H1 (cell line): ENCODE data around the gene FAM98C. TPM values are rescaled to one million over a fixed set of nuclear protein-coding genes. Genes with fewer than 3 reads are reported as not detected.

Source experiments
- CTCF ChIA-PET: fragments of 300-600 bp; sonication (Branson Sonifier 250); formaldehyde crosslinking; loops from one replicate; lab custom pipeline; 2021; ENCODE audit not compliant: partially characterized antibody; lab: Charles Lee
- POLR2A ChIA-PET: fragments of 300-600 bp; sonication (Branson Sonifier 250); formaldehyde crosslinking; loops from one replicate; lab custom pipeline; 2021; ENCODE audit warnings: inconsistent platforms; ENCODE audit not compliant: partially characterized antibody; lab: Charles Lee
- DNase-seq, 2 experiments: peaks; one replicate each; pipeline versions ENCODE4 v3.0.0 to v3.0.0-alpha.2; 2010 to 2022; ENCODE audit warnings: low spot score in 2 of 2, low read depth in 1 of 2, mixed read lengths in 1 of 2
- FAIRE-seq: peaks from 2 replicates; lab custom pipeline; 2011; peaks lifted over from hg19 to GRCh38; lab: Jason Lieb, UNC
- H2AFZ ChIP-seq: 2 replicates; pipeline ENCODE4 v1.8.1; 2012; ENCODE audit warnings: low read length, inconsistent platforms
- H2AK5ac ChIP-seq: 2 replicates; pipeline ENCODE4 v1.6.1; 2013; ENCODE audit warnings: low read depth, low read length
- H2BK120ac ChIP-seq: replicated peaks from 2 replicates; pipeline ENCODE3; 2013; ENCODE audit warnings: low read depth, low read length, inconsistent platforms
- H2BK12ac ChIP-seq: 2 replicates; pipeline ENCODE4 v1.6.1; 2013; ENCODE audit warnings: low read depth, low read length
- H2BK15ac ChIP-seq: 2 replicates; pipeline ENCODE4 v1.6.1; 2013; ENCODE audit warnings: low read length
- H2BK20ac ChIP-seq: 2 replicates; pipeline ENCODE4 v1.6.1; 2013; ENCODE audit warnings: low read length
- H2BK5ac ChIP-seq: 2 replicates; pipeline ENCODE4 v1.6.1; 2013; ENCODE audit warnings: low read depth, low read length
- H3K14ac ChIP-seq: 2 replicates; pipeline ENCODE4 v1.6.1; 2013; ENCODE audit warnings: inconsistent platforms; ENCODE audit not compliant: insufficient read length
- H3K18ac ChIP-seq: 2 replicates; pipeline ENCODE4 v1.6.1; 2013; ENCODE audit warnings: low read length; ENCODE audit errors: extremely low read depth
- H3K23ac ChIP-seq: 2 replicates; pipeline ENCODE4 v1.6.1; 2013; ENCODE audit warnings: inconsistent platforms; ENCODE audit not compliant: insufficient read length
- H3K23me2 ChIP-seq: 2 replicates; pipeline ENCODE4 v1.6.1; 2013; ENCODE audit warnings: low read depth, low read length
- H3K27ac ChIP-seq: 2 replicates; pipeline ENCODE4 v1.6.1; 2011; ENCODE audit warnings: low read depth, low read length, inconsistent platforms
- H3K27me3 ChIP-seq, 4 experiments: replicated peaks in 1 of 4; 1 replicate in 1 of 4; 2 replicates in 3 of 4; pipeline versions ENCODE4 v1.6.1 to v1.8.1; 2011 to 2013; ENCODE audit warnings: low read length in 3 of 4, mild to moderate bottlenecking in 3 of 4, inconsistent platforms in 2 of 4, mixed read lengths in 2 of 4, moderate library complexity in 1 of 4; ENCODE audit not compliant: control insufficient read depth in 3 of 4, insufficient read depth in 3 of 4; ENCODE audit errors: extremely low read depth in 1 of 4
- H3K36me3 ChIP-seq, 4 experiments: 2 replicates each; pipeline versions ENCODE4 v1.6.1 to v1.8.1; 2011 to 2013; ENCODE audit warnings: mild to moderate bottlenecking in 4 of 4, low read length in 3 of 4, moderate library complexity in 2 of 4, control low read depth in 1 of 4, inconsistent platforms in 1 of 4; ENCODE audit not compliant: insufficient read depth in 4 of 4, control insufficient read depth in 2 of 4
- H3K4ac ChIP-seq: replicated peaks from 2 replicates; pipeline ENCODE3; 2013; ENCODE audit warnings: low read length, low read depth, mixed read lengths, inconsistent platforms; ENCODE audit not compliant: insufficient read length
- H3K4me1 ChIP-seq, 4 experiments: replicated peaks in 1 of 4; 1 replicate in 1 of 4; 2 replicates in 3 of 4; pipeline versions ENCODE4 v1.6.1 to v1.8.1; 2011 to 2013; ENCODE audit warnings: low read length in 3 of 4, inconsistent platforms in 2 of 4, mixed read lengths in 1 of 4; ENCODE audit not compliant: insufficient read depth in 4 of 4, control insufficient read depth in 3 of 4
- H3K4me2 ChIP-seq, 2 experiments: 2 replicates each; pipeline versions ENCODE4 v1.6.1 to v1.8.1; 2011 to 2013; ENCODE audit warnings: low read depth in 2 of 2, low read length in 2 of 2, control low read depth in 1 of 2, inconsistent platforms in 1 of 2, mild to moderate bottlenecking in 1 of 2; ENCODE audit not compliant: insufficient read depth in 1 of 2
- H3K4me3 ChIP-seq, 4 experiments: fragments of 200-600, 300-600 bp in 1 of 4; sonication (generic), shearing (Covaris generic), sonication (Bioruptor Twin) in 1 of 4; 2 replicates each; pipeline versions ENCODE4 v1.5.1 to v1.8.1; 2011 to 2016; ENCODE audit warnings: low read length in 4 of 4, low read depth in 3 of 4, control low read depth in 2 of 4, inconsistent platforms in 2 of 4, mild to moderate bottlenecking in 2 of 4, mixed read lengths in 1 of 4, moderate library complexity in 1 of 4; ENCODE audit not compliant: insufficient read depth in 2 of 4; ENCODE audit errors: extremely low read depth in 1 of 4
- H3K56ac ChIP-seq: replicated peaks from 2 replicates; pipeline ENCODE3; 2013; ENCODE audit warnings: low read depth, mild to moderate bottlenecking, mixed read lengths, low read length, inconsistent platforms; ENCODE audit not compliant: insufficient read length
- H3K79me1 ChIP-seq: 2 replicates; pipeline ENCODE4 v1.6.1; 2013; ENCODE audit warnings: low read depth, low read length, control low read depth
- H3K79me2 ChIP-seq, 2 experiments: 2 replicates each; pipeline versions ENCODE4 v1.6.1 to v1.8.1; 2012 to 2013; ENCODE audit warnings: low read length in 2 of 2, mild to moderate bottlenecking in 2 of 2, inconsistent platforms in 1 of 2; ENCODE audit not compliant: insufficient read depth in 2 of 2, control insufficient read depth in 1 of 2
- H3K9ac ChIP-seq, 4 experiments: replicated peaks in 1 of 4; 1 replicate in 1 of 4; 2 replicates in 3 of 4; pipeline versions ENCODE4 v1.6.1 to v1.8.1; 2011 to 2013; ENCODE audit warnings: low read depth in 3 of 4, low read length in 3 of 4, control low read depth in 2 of 4, mild to moderate bottlenecking in 2 of 4, moderate library complexity in 2 of 4, inconsistent platforms in 1 of 4; ENCODE audit errors: extremely low read depth in 1 of 4
- H3K9me3 ChIP-seq, 2 experiments: 2 replicates each; pipeline versions ENCODE4 v1.6.1 to v1.8.1; 2012 to 2013; ENCODE audit warnings: mild to moderate bottlenecking in 2 of 2, moderate library complexity in 2 of 2, control low read depth in 1 of 2, inconsistent platforms in 1 of 2, low read depth in 1 of 2, low read length in 1 of 2, mixed read lengths in 1 of 2; ENCODE audit not compliant: insufficient read depth in 2 of 2
- H4K20me1 ChIP-seq, 2 experiments: replicated peaks in 1 of 2; 2 replicates each; pipeline versions ENCODE3 to v1.8.1; 2011 to 2013; ENCODE audit warnings: inconsistent platforms in 2 of 2, low read length in 2 of 2, mild to moderate bottlenecking in 1 of 2; ENCODE audit not compliant: insufficient read depth in 2 of 2, control insufficient read depth in 1 of 2
- H4K5ac ChIP-seq: 2 replicates; pipeline ENCODE4 v1.6.1; 2013; ENCODE audit warnings: low read length, low read depth, mixed read lengths, inconsistent platforms; ENCODE audit not compliant: insufficient read length
- H4K8ac ChIP-seq: 2 replicates; pipeline ENCODE4 v1.8.0; 2013; ENCODE audit warnings: mild to moderate bottlenecking, moderate library complexity, low read length, inconsistent platforms; ENCODE audit not compliant: insufficient read depth; ENCODE audit errors: extremely low read depth
- H4K91ac ChIP-seq: replicated peaks from 2 replicates; pipeline ENCODE3; 2013; ENCODE audit warnings: low read length, mixed read lengths, inconsistent platforms; ENCODE audit not compliant: insufficient read length
- BACH1 ChIP-seq: IDR thresholded peaks from 2 replicates; pipeline ENCODE4 v1.6.1; 2012; ENCODE audit warnings: low read length, improper control_type of control experiment
- CHD2 ChIP-seq: IDR thresholded peaks from 2 replicates; pipeline ENCODE4 v1.6.1; 2012; ENCODE audit warnings: low read length, improper control_type of control experiment
- CTBP2 ChIP-seq: IDR thresholded peaks from 2 replicates; pipeline ENCODE4 v1.7.0; 2011; ENCODE audit warnings: borderline replicate concordance, mild to moderate bottlenecking, moderate library complexity, mixed read lengths, low read length; ENCODE audit not compliant: insufficient read depth, insufficient read length
- EP300 ChIP-seq, 2 experiments: IDR thresholded peaks; 1 replicate in 1 of 2; 2 replicates in 1 of 2; pipeline ENCODE4 v1.6.1; 2011 to 2012; ENCODE audit warnings: low read depth in 2 of 2, low read length in 2 of 2, mild to moderate bottlenecking in 2 of 2, borderline replicate concordance in 1 of 2, inconsistent platforms in 1 of 2, moderate library complexity in 1 of 2
- KDM1A ChIP-seq: fragments of 200-600, 300-600 bp; sonication (generic); IDR thresholded peaks from 2 replicates; pipeline ENCODE4 v1.7.1; 2016; ENCODE audit warnings: mild to moderate bottlenecking, low read length, borderline replicate concordance
- TAF7 ChIP-seq: optimal IDR thresholded peaks from 2 replicates; pipeline ENCODE3; 2011; ENCODE audit warnings: low read depth, mild to moderate bottlenecking, inconsistent platforms, low read length, moderate library complexity, borderline replicate concordance
- TEAD4 ChIP-seq: IDR thresholded peaks from 2 replicates; pipeline ENCODE4 v1.6.1; 2012; ENCODE audit warnings: low read depth, low read length, inconsistent platforms, mixed read lengths
- WGBS, 2 experiments: shearing (Covaris generic) in 1 of 2; methylation state at CpG; one replicate each; pipeline versions ENCODE4 v1.1.6 to v1.1.7; 2013 to 2015; ENCODE audit warnings: low lambda C conversion rate in 2 of 2, mixed read lengths in 2 of 2, inconsistent platforms in 1 of 2, low coverage in 1 of 2, missing lambda C conversion rate in 1 of 2; ENCODE audit not compliant: insufficient replicate concordance in 2 of 2, insufficient coverage in 1 of 2, insufficient read length in 1 of 2; ENCODE audit errors: extremely low coverage in 1 of 2, missing lambda C conversion rate in 1 of 2; 5-methylcytosine and 5-hydroxymethylcytosine counted together
- polyA plus RNA-seq, 7 experiments: library from polyadenylated mRNA; depleted of rRNA in 3 of 7; stranded (reverse) in 5 of 7; unstranded in 2 of 7; fragments of >200 nt in 5 of 7; fragments of 200-250 nt in 2 of 7; gene quantifications; 1 replicate in 5 of 7; 2 replicates in 1 of 7; 4 replicates in 1 of 7; pipeline versions ENCODE4 v1.2.1 to v1.2.3, GENCODE V29; 2011 to 2013; ENCODE audit warnings: missing spikeins in 2 of 7, mixed read lengths in 2 of 7
- total RNA-seq: library from RNA; stranded (reverse); fragmentation: NEBNext Ultra II Directional; extraction: Animal tissue kit (Norgen Biotek cat#: 25700); gene quantifications from 2 replicates; pipeline ENCODE4 v1.2.1, GENCODE V29; 2021
- TF ChIP-seq, protein P1 (sequence below): IDR thresholded peaks from 2 replicates; pipeline ENCODE4 v1.6.1; 2012; ENCODE audit warnings: inconsistent platforms

The FAM98C gene
- total and polyA plus RNA-seq, 2 of the 8 experiments (the other 6 are each of a cell fraction or from before 2014, with no cell fraction given) = 6.1 to 9.4 TPM

DNA sequence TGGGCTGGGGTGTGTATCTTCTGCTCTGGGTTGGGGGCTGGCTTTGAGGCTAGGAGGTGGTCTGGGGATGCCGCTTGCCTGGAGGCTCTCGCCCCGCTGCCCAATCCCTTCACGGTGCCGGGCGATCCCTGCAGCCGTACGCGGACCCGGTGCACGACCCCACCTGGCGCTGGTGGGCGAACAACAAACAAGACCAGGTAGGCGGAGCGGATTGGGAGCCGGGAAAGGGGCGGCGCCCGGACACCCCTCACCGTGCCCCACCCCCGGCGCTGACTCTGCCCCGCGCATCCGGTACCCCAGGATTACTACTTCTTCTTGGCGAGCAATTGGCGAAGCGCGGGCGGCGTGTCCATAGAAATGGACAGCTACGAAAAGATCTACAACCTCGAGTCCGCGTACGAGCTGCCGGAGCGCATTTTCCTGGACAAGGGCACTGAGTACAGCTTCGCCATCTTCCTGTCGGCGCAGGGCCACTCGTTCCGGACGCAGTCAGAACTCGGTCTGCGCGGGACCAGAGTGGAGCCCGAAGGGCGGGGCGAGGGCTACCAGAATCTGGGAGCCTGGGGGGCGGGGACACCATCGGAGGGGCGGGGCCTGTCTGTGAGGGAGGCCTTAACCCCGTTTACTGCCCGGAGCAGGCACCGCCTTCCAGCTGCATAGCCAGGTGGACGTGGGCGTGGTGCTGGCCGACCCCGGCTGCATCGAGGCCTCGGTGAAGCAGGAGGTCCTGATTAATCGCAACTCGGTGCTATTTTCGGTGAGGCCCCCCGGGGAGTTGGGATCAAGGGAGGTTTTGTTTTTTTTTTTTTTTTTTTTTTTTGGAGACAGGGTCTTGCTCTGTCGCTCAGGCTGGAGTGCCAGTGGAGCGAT lies 40.6 kb upstream of the FAM98C start:
- peak overlapping the region; percentile 95; the same call in 1 of the 2 replicates for H3K18ac ChIP-seq
- H2BK20ac ChIP-seq = no peak overlapping the region
- peak overlapping the region; percentile 46 for H3K56ac ChIP-seq
- FAIRE-seq (peak; percentile 39), DNase-seq (peak; percentile 71 to 99)
- peak overlapping the region; percentile 89 for H2BK5ac ChIP-seq
- H3K4ac ChIP-seq = no peak overlapping the region
- H3K4me2 ChIP-seq = peak overlapping the region; percentile 71 to 76
- H3K9me3 ChIP-seq = peaks cover 3 to 9% of the 10 kb centered on the region in 2 experiments; a peak in 2 of 4 replicates
- no peak overlapping the region for H2AK5ac ChIP-seq
- H3K79me1 ChIP-seq = no peaks in the 10 kb centered on the region
- 4% methylated on average over 63 of the region's 68 CpGs; no CpG with 5 or more reads in 1 of the 2 experiments for WGBS, 2 experiments
- POLR2A ChIA-PET = interaction anchor here (0.7 to 2.8 kb wide), 8 partner anchors 10 to 58 kb away, joined by 3 to 9 read pairs (median 4); partner anchors contain the start of genes C19orf33 and PSMD8
- H3K14ac ChIP-seq = no peak overlapping the region
- H4K5ac ChIP-seq = peak overlapping the region; percentile 92
- H3K23me2 ChIP-seq = peaks cover 8% of the 10 kb centered on the region; the same call in 1 of the 2 replicates
- no peaks in the 10 kb centered on the region for H3K79me2 ChIP-seq
- H4K20me1 ChIP-seq = peaks cover 0 to 2% of the 10 kb centered on the region in 2 experiments
- no peak overlapping the region for H2AFZ ChIP-seq
- H3K4me1 ChIP-seq = peaks cover 0 to 5% (median 2%) of the 10 kb centered on the region in 4 experiments; a peak in 3 of 7 replicates
- peak overlapping the region; percentile 79 for H2BK120ac ChIP-seq
- H4K8ac ChIP-seq = peak overlapping the region; percentile 85
- no peaks in the 10 kb centered on the region for H3K36me3 ChIP-seq
- CTCF ChIA-PET = interaction anchor here (0.6 to 2.4 kb wide), 6 partner anchors 11 to 126 kb away, joined by 3 to 14 read pairs (median 4); partner anchors contain the start of gene C19orf33
- H3K4me3 ChIP-seq = peak overlapping the region; percentile 56 to 70 (median 60)
- H2BK12ac ChIP-seq = peak overlapping the region; percentile 29; the same call in 1 of the 2 replicates
- H3K27me3 ChIP-seq = peaks cover 4 to 25% (median 19%) of the 10 kb centered on the region in 4 experiments
- H4K91ac ChIP-seq = no peak overlapping the region
- H3K23ac ChIP-seq = no peak overlapping the region
- no peak overlapping the region for H2BK15ac ChIP-seq
- peak overlapping the region in 3 of 4 experiments; percentile 26 to 42 (median 33); a peak in 3 of 7 replicates for H3K9ac ChIP-seq
- H3K27ac ChIP-seq = no peak overlapping the region; the same call in 1 of the 2 replicates
- TF ChIP-seq CTBP2 (no peak), EP300 (IDR thresholded peaks at IDR 0.05; ENCODE audit: borderline replicate concordance in 1 of 2, low read depth in 2 of 2, low read length in 2 of 2) (no peak), KDM1A (no peak), TAF7 (peak; percentile 63), TEAD4 (no peak), CHD2 (no peak), BACH1 (no peak)
- TF ChIP-seq, protein P1, sequence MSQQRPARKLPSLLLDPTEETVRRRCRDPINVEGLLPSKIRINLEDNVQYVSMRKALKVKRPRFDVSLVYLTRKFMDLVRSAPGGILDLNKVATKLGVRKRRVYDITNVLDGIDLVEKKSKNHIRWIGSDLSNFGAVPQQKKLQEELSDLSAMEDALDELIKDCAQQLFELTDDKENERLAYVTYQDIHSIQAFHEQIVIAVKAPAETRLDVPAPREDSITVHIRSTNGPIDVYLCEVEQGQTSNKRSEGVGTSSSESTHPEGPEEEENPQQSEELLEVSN = no peak
